GM23248 (cell line): ENCODE results near the gene CASQ1.

Source experiments
- EZH2 ChIP-seq: fragments of 200-600 bp; sonication (generic); IDR thresholded peaks from 2 replicates; pipeline ENCODE4 v1.6.1; 2018; ENCODE audit warnings: antibody characterized with exemption, mild to moderate bottlenecking; ENCODE audit not compliant: insufficient read depth, poor library complexity, severe bottlenecking
- EZH2phosphoT487 ChIP-seq: fragments of 200-600 bp; sonication (generic); IDR thresholded peaks from 2 replicates; pipeline ENCODE4 v1.6.1; 2018; ENCODE audit warnings: antibody characterized with exemption, moderate library complexity, mild to moderate bottlenecking, low read depth; ENCODE audit not compliant: insufficient read depth

- TF ChIP-seq EZH2 (no peak), EZH2phosphoT487 (no peak)
These were observed 49.4 kb downstream of the CASQ1 start for GRCh38 chr1:160239582-160240299.
